Lung (tissue), 12 donors: ENCODE measurements around the gene MSX1. TPM values are rescaled to one million over a fixed set of nuclear protein-coding genes. Genes with fewer than 3 reads are reported as not detected.

Experiments used
- ATAC-seq: fragments of 200-7000 bp; cut with Tn5 transposase; one replicate; pipeline ENCODE4 v1.9.1; 2020; ENCODE audit warnings: moderate number of reproducible peaks; ENCODE audit not compliant: insufficient read depth, low FRiP score
- DNase-seq, 3 donors: peaks; one replicate each; pipeline ENCODE4 v3.0.0-alpha.2; 2013 to 2017
- H3K27ac ChIP-seq, 2 donors: one replicate each; pipeline ENCODE4 v1.5.1; 2013; ENCODE audit warnings: mild to moderate bottlenecking in 2 of 2, moderate library complexity in 2 of 2, control low read depth in 1 of 2, inconsistent platforms in 1 of 2, low read depth in 1 of 2, low read length in 1 of 2
- H3K27me3 ChIP-seq, 3 donors: one replicate each; pipeline ENCODE4 v1.5.1; 2013; ENCODE audit warnings: low read length in 2 of 3; ENCODE audit not compliant: control insufficient read depth in 3 of 3, insufficient read depth in 3 of 3
- H3K36me3 ChIP-seq, 4 donors: one replicate each; pipeline ENCODE4 v1.5.1; 2013; ENCODE audit warnings: low read length in 4 of 4, mild to moderate bottlenecking in 1 of 4, moderate library complexity in 1 of 4; ENCODE audit not compliant: control insufficient read depth in 4 of 4, insufficient read depth in 4 of 4
- H3K4me1 ChIP-seq, 5 donors: one replicate each; pipeline ENCODE4 v1.5.1; 2013; ENCODE audit warnings: low read length in 5 of 5, mild to moderate bottlenecking in 2 of 5, moderate library complexity in 1 of 5; ENCODE audit not compliant: control insufficient read depth in 5 of 5, insufficient read depth in 5 of 5
- H3K4me3 ChIP-seq: one replicate; pipeline ENCODE4 v1.5.1; 2013; ENCODE audit warnings: mild to moderate bottlenecking, control low read depth, moderate library complexity
- H3K9ac ChIP-seq, 2 donors: one replicate each; pipeline ENCODE4 v1.5.1; 2013; ENCODE audit warnings: low read length in 2 of 2, control low read depth in 1 of 2; ENCODE audit not compliant: insufficient read depth in 1 of 2
- H3K9me3 ChIP-seq, 4 donors: one replicate each; pipeline ENCODE4 v1.5.1; 2013; ENCODE audit warnings: low read length in 3 of 4, mild to moderate bottlenecking in 1 of 4, moderate library complexity in 1 of 4; ENCODE audit not compliant: control insufficient read depth in 4 of 4, insufficient read depth in 3 of 4
- CTCF ChIP-seq: IDR thresholded peaks from 2 replicates; pipeline ENCODE4 v1.5.1; 2012; ENCODE audit warnings: mild to moderate bottlenecking; ENCODE audit errors: control extremely low read depth, extremely low read depth
- WGBS, 2 donors: extraction: QIAGEN DNeasy Blood & Tissue Kit; methylation state at CpG; one replicate each; pipeline ENCODE4 v1.1.7; 2013; 5-methylcytosine and 5-hydroxymethylcytosine counted together
- polyA plus RNA-seq, 2 donors: library from polyadenylated mRNA; stranded (reverse); fragments of 200-250 nt; gene quantifications; one replicate each; pipeline ENCODE4 v1.2.1, GENCODE V29; 2013
- total RNA-seq, 2 donors: library from RNA; depleted of rRNA in 1 of 2; stranded (reverse); fragments of >200 nt in 1 of 2; gene quantifications; one replicate each; pipeline ENCODE4 v1.2.1, GENCODE V29; 2014 to 2021
- donor health status: control.
- donor health status: control.
- donor health status: Bipolar disorder and iron deficiency.
- donor health status: healthy.
- donor health status: DM: yes; HTN: yes; CAD: no.

Gene MSX1
- total and polyA plus RNA-seq, 4 donors: 0.82 to 4.0 (median 2.8) TPM

- ATAC-seq: no peak
- H3K9me3 ChIP-seq: peaks cover 0 to 21% (median 1%) of the 10 kb centered on the region in 4 donors
- no peak overlapping the region for H3K27ac ChIP-seq
- peaks cover 0 to 2% (median 0%) of the 10 kb centered on the region in 3 donors for H3K27me3 ChIP-seq
- no peak overlapping the region for H3K9ac ChIP-seq
- WGBS, 2 donors: 80 to 97% methylated on average over 2 of the region's 2 CpGs
- TF ChIP-seq CTCF: no peak
- peaks cover 0 to 16% (median 0%) of the 10 kb centered on the region in 5 donors for H3K4me1 ChIP-seq
- H3K4me3 ChIP-seq: no peak overlapping the region
- no peak for DNase-seq
- H3K36me3 ChIP-seq: no peaks in the 10 kb centered on the region
Measured at GRCh38 chr4:4823621-4824162, 35.8 kb upstream of the MSX1 start.

GRCh38 chr4:4824232-4824631, 35.2 kb upstream of the MSX1 start:
- Histone ChIP-seq H3K27ac (no peak overlapping the region), H3K4me1 (peaks cover 0 to 11% (median 0%) of the 10 kb centered on the region in 5 donors), H3K36me3 (no peaks in the 10 kb centered on the region), H3K4me3 (no peak overlapping the region), H3K9me3 (peaks cover 0 to 17% (median 1%) of the 10 kb centered on the region in 4 donors), H3K27me3 (peaks cover 0 to 1% (median 0%) of the 10 kb centered on the region in 3 donors), H3K9ac (no peak overlapping the region)
- WGBS, 2 donors: 47 to 78% methylated on average over 3 of the region's 3 CpGs
- ATAC-seq (no peak), DNase-seq (no peak)
- no peak for TF ChIP-seq CTCF

DNA sequence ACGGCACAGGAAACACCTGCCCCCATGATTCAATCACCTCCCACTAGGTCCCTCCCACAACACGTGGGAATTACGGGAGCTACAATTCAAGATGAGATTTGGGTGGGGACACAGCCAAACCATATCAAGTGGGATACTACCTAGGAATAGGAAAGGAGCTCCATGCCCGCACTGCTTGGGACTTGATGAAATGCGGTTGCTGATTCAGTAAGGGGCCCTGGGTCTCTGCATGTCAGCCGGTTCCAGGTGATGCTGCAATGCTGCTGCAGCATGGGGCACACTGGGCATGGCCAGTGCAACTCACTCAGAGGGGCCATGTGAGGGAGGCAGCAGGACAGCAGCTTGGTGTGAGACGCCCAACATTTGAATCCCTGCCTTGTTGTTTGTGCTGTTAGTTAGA, 34.0 kb upstream of the MSX1 start:
- no peaks in the 10 kb centered on the region for H3K36me3 ChIP-seq
- WGBS, 2 donors: 73 to 79% methylated on average over 7 of the region's 7 CpGs
- no peak for TF ChIP-seq CTCF
- ATAC-seq (no peak), DNase-seq (no peak)
- no peaks in the 10 kb centered on the region for H3K4me1 ChIP-seq
- H3K27me3 ChIP-seq: peaks cover 0 to 4% (median 0%) of the 10 kb centered on the region in 3 donors
- H3K9me3 ChIP-seq: peaks cover 0 to 17% (median 1%) of the 10 kb centered on the region in 4 donors
- H3K4me3 ChIP-seq: no peak overlapping the region
- H3K27ac ChIP-seq: no peak overlapping the region
- H3K9ac ChIP-seq: no peak overlapping the region

DNA sequence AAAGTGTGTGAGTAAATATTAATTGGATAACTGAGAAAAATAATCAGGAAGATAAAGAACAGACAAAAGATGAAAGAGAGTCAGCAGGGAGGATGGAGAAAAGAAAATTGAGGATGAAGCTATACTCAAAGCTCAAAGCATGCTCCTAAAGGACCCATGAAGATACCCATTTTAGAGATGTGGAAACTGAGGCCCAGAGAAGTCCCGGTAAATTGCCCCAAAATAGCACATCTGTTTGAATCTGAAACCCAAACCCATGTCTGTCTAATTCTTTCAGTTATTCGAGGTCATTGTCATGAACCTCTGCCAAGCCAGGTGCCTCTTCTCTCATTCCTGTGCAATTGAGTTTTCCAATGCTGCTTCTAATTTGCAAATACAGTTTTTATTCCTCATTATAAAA, 29.6 kb upstream of the MSX1 start:
- peaks cover 0 to 8% (median 0%) of the 10 kb centered on the region in 4 donors for H3K9me3 ChIP-seq
- no peak overlapping the region for H3K4me3 ChIP-seq
- 88 to 90% methylated on average over 2 of the region's 2 CpGs for whole genome bisulfite sequencing, 2 donors
- ATAC-seq: no peak
- no peak overlapping the region for H3K27ac ChIP-seq
- DNase-seq: no peak
- TF ChIP-seq CTCF: no peak
- H3K4me1 ChIP-seq: no peaks in the 10 kb centered on the region
- no peaks in the 10 kb centered on the region for H3K36me3 ChIP-seq
- peaks cover 0 to 4% (median 0%) of the 10 kb centered on the region in 3 donors for H3K27me3 ChIP-seq
- no peak overlapping the region for H3K9ac ChIP-seq
